Putamen (tissue), 1 donor: ENCODE data around the gene MTARC2.
"Not testable (repeated sequence)": the region's sequence is repeated elsewhere in the genome, so short reads cannot be mapped to it uniquely, and the experiment has no call there.

ENCODE experiments used
- DNase-seq: peaks from one replicate; pipeline ENCODE4 v3.0.0-alpha.2; 2016; ENCODE audit warnings: low spot score

The MTARC2 gene

DNA sequence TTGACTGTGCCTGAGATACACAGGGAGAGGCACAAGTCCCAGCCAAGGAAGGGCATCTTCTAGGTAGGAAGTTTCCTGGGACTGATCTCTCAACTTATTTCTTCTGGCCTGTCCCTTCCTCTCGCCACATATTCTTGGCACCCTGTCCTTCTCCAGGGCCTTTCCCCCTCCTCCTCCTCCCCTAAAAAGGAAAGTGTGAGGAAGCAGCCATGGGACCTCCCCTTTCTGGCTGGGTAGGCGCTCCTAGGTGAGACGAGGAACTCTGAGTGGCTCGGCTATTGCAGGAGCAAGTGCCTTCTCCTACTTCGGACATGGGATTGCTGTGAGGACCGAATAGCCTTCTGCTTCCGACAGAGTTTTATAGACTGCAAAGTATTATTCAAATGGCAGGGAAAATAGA is 15.5 kb upstream of the MTARC2 start:
- DNase-seq: no peak

DNA sequence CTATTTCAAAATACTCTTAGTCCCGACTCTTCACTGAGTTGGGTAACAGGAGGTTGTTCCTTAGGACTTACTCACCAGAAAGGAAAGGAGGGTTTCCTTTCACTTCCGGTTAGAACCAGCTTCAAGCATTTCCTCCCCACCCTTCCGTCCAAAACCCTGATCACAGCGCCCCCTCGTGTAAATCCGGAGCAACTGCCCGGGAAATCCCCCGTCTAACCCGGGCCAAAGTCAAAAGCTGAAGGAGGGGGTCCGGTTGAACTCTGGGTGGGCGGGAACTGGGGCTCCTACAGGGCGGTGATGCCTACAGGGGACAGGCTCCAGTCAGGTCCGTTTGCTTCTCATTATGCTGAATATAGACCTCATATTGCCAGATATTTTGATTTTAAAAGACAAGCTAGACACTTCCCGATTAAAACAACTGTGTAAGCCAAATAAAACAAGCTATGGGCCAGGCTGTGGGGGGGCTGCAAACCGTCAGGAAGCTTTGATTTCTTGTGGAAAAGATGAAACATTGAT is 15.0 kb upstream of the MTARC2 start:
- DNase-seq: peak; percentile 48

DNA sequence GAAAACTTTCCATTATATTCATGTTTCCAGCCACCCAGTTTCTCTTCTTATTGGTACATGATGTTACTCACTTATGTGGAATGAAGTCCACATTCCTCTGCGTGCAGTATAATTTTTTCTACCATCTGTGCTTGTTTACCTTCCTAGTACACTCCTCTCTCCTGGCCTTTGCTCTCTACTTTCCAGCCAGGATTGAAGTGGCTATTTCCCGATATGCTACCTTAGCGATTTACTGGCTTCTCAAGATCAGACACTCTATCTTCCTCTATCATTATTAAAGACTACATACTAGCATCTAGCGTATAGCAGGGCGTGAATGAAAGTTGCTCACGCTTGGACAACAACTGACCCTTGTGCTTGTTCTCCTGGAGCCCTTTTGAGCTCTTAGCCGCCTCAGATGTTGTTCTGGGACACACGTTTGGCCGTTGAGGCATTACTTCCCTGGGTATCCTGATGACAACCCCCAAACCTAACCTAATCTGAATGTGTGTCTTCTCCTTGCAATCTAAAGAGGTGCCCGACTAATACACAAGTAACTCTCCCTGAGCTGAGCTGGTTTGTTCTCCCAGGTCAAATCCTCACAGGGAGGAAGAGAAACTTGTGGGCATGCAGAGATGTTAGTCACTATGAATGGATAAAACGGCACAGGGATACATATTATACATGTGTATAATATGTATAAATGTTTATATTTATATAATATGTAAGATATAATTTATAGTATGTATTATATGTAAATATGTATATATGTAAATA is 13.4 kb upstream of the MTARC2 start:
- no peak for DNase-seq

DNA sequence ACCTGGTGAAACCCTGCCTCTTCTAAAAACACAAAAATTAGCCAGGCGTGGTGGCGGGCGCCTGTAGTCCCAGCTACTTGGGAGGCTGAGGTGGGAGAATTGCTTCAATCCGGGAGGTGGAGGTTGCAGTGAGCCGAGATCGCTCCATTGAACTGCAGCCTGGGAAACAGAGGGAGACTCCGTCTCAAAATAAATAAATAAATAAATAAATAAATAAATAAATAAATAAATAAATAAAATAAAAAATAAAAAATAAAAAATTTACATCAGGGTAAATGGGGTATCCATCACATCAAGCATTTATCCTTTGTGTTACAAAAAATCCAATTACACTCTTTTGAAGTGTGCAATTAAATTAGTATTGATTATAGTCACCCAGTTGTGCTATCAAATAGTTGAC is 11.8 kb upstream of the MTARC2 start:
- DNase-seq: not testable (repeated sequence)

DNA sequence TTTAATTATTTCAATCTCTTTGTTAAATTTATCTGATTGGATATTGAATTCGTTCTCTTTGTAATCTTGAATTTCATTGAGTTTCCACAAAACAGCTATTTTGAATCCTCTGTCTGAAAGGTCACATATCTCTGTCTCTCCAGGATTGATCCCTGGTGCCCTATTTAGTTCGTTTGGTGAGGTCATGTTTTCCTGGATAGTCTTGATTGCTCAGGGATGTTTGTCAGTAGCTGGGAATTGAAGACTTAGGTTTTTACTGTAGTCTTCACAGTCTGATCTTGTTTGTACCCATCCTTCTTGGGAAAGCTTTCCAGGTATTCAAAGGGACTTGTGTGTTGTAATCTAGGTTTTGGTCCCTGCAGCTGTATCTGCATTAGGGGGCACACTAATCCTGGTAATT is 6.8 kb upstream of the MTARC2 start:
- no peak for DNase-seq

DNA sequence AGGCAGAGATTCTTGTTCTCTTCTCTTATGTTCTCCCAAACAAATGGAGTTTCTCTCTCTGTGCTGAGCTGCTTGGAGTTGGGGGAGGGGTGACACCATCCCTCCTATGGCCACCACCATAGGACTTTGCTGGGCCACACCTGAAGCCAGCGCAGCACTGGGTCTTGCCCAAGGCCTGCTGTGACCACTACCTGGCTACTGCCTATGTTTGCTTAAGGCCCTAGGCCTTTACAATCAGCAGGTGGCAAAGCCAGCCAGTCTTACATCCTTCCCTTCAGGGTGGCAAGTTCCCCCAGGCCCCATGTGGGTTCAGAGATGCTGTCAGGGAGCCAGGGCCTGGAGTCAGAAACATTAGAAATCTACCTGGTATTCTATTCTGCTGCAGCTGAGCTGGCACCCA is 6.3 kb upstream of the MTARC2 start:
- DNase-seq: no peak

DNA sequence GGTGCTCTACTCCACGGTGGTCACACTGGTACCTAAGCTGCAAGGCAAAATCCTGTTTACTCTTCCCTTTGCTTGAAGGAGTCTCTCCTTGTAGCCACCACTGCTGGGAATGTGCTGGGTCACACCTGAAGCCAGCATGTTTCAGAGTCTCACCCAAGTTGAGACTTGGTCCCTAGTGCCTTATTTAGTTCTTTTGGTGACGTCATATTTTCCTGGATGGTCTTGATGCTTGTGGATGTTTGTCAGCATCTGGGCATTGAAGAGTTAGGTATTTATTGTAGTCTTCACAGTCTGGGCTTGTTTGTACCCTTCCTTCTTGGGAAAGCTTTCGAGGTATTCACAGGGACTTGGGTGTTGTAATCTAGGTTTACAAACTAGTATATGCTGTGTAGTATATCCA is 5.6 kb upstream of the MTARC2 start:
- no peak for DNase-seq

DNA sequence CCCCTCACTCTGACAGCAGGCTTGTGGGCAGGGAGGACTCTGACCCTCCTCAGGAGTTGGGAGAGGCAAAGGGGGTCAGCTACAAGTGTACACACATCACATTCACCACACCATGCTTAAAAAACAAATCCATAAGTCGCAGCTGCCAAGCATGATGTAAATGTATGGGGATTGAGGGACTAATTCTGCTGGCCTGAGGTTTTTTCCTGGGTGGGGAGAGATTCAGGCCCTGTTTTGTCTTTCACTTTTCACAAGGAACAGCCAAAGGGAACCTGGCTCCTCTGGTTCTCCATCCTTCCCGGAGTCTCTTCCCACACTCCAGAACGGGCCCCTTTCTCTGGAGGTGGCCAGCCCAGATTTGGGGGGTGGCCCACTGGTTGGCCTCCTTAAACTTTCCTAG is 1.3 kb upstream of the MTARC2 start:
- no peak for DNase-seq

DNA sequence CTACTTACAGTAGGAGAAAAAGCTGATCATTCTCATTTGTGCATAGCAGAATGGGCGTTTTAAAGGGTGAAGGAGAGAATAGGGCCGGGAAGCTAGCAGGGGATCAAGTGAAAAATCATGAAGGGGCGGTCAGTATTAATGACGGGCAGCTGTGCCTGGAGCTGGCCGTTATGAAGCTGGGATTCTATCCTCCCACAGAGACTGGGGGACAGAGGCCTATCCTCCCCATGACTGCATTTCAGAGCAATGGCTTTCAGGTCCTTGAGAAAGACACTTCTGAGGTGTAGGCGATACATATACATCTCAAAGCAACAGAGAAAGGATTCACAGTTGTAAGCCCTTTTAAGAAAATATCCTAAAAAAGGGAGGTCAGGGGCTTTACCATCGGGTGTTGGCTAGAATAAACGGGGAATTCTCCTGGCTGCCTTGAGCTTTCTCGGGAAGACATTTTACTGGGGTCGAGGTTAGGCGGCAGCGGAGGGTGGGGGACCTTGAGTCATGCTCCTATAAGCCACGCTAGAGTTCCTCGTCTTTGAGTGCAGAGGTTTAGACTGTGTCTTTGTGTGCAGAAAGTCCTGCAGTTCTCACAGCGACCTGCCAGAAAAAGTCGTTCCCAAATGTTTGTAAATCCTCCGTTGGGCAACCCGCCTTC is 559 bp upstream of the MTARC2 start:
- no peak for DNase-seq

DNA sequence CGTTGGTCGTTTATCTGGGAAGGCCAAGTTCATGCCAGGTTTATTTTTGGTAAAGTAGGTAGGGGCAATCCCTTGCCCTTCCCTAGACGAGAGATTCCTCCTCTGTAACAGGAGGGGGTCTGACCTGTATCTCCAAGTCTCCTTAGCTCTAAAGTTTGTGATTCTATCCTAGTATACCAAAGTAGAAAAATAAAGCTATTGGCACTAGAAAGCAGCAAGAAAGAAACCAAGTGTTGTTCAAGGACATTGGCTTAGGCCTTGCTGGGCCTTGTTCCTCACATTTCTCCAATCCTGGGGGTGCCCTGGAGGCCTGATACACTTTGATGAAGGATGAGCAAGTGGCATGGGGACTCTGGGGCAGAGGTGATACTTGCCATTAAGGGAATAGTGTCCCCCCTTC is 814 bp downstream of the MTARC2 start:
- DNase-seq: no peak

DNA sequence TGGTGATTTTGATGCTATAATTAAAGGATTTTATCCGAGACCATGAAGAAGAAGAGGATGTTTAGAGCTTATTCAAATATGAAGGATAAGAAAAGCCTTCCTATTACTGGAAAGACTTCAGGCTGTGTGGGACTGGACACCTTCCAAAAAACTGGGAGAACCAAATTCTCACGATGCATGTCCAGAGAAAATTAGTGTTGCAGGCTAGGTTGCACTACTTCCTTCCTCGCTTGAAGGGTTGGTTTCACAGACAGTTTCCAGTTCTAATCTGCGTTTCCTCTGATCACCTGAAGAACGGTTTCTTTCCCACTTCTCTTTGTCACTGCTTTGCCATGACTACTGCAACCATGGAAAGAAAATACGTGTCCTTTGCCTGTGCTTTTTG is 2.0 kb downstream of the MTARC2 start:
- no peak for DNase-seq

DNA sequence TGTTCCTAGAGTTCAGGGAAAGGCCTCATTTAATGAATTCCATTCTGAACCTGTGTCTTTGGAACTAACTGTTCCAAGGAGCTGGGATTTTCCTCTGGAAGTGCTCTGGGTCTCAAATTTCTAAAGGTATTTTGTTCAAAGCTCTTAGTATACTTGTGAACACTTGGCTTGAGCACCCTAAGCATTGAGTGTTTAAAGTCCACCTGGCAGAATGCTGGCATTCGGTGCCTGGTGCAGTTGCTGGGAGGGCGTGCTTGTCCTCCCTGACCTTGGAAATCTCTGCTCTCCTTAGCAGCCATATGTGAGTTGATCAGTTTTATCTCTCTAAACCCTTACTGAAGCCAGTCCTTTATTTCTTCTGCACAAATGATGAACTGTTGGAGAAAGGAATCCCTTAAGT is 3.0 kb downstream of the MTARC2 start:
- no peak for DNase-seq

DNA sequence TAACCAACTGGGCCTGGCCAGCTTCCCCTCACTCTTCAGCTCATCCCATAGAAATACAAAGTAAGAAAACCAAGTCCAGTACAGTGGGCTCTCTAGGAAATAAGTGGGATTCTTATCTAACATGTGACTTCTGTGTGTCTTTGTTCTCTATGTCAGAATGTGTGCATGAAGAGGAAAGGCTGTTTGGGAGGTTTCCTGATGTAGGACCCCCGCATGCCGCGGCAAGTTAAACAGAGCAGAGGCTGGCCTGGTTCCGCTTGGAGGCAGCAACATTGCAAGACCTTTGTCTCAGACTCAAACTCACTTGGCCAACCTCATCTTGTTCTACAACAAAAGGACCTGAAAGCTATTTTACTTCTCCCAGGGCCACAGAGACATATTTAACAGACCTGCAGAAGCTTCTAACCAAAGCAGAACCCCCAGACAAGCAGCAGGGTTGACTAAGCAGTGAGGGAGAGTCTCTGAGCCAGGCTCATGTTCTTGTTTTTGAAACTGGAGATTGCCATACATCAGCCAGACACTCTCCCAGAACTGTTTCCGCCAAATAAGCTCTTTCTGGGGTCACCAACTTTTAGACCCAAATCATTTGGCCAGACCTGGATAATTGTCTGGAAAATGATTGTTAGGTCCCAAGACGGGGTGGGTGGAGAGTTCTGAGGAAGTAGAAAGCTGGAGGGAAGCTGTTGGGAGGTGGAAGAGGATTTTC is 6.2 kb downstream of the MTARC2 start:
- DNase-seq: no peak

DNA sequence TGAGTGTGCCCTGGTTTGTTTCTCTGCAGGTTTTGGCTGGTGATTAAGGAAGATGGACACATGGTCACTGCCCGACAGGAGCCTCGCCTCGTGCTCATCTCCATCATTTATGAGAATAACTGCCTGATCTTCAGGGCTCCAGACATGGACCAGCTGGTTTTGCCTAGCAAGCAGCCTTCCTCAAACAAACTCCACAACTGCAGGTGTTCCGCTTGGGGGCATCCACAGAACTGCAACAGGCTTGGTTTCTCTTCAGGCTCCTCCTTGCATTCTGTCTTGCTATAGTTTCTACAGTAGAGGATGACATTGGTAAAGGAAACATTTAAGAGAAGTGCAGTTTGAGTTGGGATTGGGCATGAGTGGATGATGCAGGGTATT is 6.8 kb downstream of the MTARC2 start:
- no peak for DNase-seq

DNA sequence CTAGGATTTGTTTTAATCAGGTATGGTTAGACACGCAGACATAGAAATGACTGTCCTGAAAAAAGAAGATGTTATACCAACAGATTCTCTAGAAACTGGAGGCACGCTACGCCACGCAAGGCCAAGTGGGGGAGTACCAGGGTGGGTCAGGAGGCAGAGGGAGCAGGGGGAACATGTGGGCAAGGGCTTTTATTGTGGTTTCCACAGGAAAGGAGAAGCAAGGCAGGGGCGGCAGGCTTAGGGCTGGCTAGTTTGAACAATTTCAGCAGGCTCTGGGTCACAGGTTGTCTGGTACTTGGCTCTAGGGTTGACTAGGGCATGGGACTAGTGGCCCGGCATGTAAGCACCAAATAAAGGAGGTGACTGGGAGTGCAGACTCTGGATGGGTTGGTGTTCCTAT is 7.2 kb downstream of the MTARC2 start:
- DNase-seq: no peak

DNA sequence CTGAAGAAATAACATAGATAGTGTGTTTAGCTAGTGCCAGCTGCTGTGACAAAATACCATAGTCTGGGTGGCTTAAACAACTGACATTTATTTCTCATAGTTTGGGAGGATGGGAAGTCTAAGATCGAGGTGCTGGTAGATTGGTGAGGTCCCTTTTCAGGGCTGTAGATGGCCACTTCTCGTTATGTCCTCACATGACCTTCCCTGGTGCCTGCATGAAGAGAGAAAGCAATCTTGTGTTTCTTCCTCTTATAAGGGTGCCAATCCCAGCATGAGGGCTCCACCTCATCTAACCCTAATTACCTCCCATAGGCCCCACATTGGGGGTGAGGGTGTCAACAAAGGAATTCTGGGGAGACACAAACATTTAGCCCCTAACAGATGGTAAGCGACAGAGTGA is 9.3 kb downstream of the MTARC2 start:
- no peak for DNase-seq

DNA sequence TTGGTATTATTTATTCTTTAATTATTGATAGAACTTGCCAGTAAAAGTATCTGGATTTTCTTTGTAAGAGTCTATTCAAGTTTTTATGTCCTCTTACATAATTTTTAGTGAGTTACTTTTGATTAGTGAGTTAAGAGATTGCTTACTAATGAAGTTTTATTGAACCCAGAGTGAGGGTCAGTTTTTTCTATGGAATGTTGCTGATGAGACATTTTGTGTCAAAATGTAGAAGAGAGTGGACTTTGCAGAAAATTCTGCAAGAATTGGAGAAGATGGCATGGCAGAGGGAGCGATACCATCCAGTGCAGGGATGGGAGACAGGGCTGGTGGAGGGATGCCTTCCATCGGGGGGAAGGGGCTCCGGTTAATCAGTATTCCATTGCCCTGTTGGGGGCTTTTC is 11.0 kb downstream of the MTARC2 start:
- no peak for DNase-seq

DNA sequence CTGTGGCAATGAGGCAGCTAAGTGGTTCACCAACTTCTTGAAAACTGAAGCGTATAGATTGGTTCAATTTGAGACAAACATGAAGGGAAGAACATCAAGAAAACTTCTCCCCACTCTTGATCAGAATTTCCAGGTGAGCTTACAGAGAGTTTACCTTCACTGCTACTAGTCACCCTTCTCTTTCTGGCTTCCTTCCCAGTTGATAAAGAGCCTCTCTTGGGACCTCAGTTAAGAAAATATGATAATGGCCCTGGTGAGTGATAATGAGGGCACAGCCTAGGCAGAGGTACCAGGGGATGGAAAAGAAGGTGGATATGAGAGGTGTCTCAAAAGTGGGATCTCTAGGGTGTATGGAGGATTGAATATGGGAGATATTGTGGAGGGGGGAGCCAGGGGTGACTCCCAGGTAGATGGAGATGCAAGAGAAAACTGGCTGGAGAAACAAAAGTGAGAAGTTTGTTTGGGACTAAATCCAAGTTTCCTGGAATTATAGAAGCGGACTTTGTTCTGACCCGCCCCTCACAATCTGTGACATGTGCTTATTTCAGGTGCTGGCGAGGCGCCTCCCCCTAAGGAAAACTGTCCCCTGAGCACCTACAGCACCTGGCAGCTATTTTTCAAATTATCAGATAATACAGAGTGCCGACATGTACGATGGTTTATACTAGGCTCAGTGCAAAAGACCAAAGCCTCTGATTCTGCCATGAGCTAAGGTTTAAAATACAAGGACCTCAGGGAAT is 13.7 kb downstream of the MTARC2 start:
- no peak for DNase-seq

DNA sequence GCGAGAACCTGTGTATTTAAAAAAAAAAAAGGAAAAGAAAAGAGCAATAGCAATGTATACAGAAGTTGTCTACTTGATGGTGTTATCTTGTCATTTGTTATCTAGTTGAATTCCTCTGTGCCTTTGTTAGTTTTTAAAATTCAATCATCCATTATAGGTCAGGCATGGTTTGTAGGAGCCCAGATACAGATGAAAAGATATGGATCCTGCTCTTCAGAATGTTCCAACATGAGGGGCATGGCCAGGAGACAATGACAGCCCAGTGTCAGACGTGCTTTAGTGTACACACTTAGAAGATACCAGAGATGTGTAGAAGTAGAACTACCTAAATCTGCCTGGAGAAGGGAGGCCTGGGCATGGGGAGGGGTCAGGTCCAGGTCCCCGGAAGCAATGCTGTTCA is 16.6 kb downstream of the MTARC2 start:
- DNase-seq: no peak

DNA sequence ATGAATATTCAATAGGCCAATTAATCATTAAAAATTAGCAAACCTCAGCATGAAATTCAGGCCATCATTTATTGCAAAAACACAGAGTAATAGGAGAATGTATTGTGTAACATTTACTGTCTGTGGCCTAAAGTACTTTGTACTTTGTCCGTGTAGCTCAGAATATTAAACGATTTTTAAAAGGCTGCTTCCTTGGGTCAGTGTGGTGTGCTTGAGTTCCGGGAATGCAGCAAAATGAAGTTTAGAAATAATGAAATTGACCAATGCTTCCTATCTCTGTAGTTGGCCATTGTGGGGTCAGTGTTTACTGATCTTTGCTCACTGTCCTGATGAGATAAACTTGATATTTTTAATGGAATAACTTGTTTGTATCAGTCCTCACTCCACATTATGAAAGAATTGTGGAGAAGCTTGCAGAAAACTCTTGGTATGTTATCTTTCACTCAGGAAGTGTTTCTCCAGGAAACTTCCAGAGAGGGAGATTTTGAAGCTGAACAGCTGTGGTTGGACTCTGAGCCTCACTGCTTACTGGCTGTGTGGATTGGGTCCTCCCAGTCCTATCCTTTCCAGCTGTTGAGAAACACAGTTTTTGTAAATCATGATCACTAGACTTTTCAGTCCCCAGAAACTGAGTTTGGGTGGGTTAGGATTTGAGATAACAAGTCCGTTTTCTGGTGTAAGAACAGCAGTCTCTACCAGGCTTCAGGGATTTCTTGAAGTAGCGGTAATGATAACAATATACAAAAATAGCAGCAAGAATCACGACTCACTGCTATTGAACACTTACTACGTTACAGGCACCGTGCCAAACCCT is 19.4 kb downstream of the MTARC2 start:
- no peak for DNase-seq

DNA sequence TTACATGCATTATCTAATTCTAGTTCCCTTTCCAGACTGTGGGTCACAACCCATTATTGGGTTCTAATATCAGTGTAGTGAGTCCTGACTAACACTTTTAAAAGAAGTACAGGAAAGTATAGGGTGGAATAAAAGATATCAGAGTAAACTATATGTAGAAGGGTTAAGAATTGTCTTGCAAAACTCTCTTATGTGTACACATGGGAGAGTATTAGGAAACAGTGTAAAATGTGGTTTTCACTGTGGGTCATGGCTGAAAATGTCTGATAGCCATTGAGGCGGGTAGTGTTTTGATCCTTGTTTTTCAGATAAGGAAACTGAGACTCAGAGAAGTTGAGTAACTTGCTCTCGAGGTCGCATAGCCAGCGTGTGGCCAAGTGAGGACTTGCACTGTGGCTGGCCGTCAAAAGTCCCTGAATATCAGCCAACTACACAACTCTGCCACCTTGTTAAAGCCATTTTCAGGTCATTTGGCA is 20.0 kb downstream of the MTARC2 start:
- DNase-seq: no peak

DNA sequence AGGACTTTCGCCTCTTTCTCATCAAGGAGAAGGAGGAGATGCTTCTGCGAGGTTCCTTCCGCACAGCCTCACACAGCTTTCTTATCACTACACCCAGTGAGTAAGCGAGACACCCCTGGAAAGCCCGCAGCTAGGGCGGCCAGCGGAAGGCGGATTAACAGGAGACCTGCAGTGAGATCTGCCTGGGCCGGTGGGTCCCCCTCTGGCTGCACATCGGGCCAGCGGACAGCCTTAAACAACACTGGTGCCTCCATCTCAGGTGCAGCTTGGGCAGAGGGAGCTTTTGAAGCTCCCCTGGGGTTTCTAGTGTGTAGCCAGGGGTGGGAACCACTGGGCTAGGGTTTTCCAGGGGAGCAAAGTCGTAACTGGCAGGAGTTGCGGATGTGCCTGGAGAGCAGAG is 21.1 kb downstream of the MTARC2 start:
- DNase-seq: no peak
